GM12875 (cell line): ENCODE results near the gene RCAN2.
A peak's percentile ranks its signal among the peaks of the same experiment; 100 is the strongest.

Source experiments
- H3K4me3 ChIP-seq: one replicate; pipeline ENCODE4 v1.5.1; 2011; ENCODE audit warnings: low read depth, low read length, control low read depth
- TF ChIP-seq, protein P1 (sequence below): IDR thresholded peaks from 2 replicates; pipeline ENCODE4 v1.5.1; 2011; ENCODE audit warnings: low read depth, mild to moderate bottlenecking, control low read depth, inconsistent platforms, low read length, moderate library complexity, borderline replicate concordance; ENCODE audit not compliant: insufficient read depth

RCAN2 gene

GRCh38 chr6:46419576-46420002 is 71.7 kb downstream of the RCAN2 start:
- no peak overlapping the region for H3K4me3 ChIP-seq
- TF ChIP-seq, protein P1, sequence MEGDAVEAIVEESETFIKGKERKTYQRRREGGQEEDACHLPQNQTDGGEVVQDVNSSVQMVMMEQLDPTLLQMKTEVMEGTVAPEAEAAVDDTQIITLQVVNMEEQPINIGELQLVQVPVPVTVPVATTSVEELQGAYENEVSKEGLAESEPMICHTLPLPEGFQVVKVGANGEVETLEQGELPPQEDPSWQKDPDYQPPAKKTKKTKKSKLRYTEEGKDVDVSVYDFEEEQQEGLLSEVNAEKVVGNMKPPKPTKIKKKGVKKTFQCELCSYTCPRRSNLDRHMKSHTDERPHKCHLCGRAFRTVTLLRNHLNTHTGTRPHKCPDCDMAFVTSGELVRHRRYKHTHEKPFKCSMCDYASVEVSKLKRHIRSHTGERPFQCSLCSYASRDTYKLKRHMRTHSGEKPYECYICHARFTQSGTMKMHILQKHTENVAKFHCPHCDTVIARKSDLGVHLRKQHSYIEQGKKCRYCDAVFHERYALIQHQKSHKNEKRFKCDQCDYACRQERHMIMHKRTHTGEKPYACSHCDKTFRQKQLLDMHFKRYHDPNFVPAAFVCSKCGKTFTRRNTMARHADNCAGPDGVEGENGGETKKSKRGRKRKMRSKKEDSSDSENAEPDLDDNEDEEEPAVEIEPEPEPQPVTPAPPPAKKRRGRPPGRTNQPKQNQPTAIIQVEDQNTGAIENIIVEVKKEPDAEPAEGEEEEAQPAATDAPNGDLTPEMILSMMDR, result peak; percentile 40; the same call in 1 of the 2 replicates

GRCh38 chr6:46414398-46414797 is 76.9 kb downstream of the RCAN2 start:
- TF ChIP-seq, protein P1, result no peak
- H3K4me3 ChIP-seq, result no peak overlapping the region

GRCh38 chr6:46412662-46413061 is 78.6 kb downstream of the RCAN2 start:
- H3K4me3 ChIP-seq, result no peak overlapping the region
- TF ChIP-seq, protein P1, result no peak

DNA sequence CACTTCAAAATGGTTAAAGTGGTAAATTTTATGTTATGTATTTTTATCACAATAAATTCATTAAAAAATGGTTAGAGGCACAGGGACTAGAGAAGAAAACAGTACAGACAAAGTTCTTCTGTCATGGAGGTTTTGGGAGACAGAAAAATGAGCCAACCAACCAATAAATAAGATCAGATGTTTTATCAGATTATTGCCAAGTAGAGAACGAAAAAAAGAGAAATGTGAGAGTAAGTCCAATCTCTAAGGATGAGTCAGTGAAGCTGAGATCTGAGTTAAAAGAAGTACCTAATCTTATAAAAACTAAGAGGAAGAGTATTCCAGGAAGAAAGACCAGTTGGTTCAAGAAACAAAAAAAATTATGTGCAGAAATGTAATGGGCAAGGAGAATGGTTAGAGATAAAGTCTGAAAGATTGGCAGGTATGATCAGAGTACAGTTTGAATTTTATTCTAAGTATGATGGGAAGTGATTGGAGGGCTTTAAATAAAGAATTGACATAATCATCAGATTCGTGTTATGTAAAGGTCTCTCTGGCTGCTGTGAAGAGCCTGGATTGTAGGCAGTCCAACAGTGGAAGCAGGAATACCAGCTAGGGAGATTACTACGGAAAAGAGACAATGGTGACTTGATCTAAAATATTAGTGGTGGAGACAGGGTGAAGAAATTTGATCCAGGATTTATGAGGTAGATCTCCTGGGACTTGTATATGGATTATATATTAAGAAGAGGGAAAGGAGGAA is 79.6 kb downstream of the RCAN2 start:
- H3K4me3 ChIP-seq, result no peak overlapping the region
- TF ChIP-seq, protein P1, result no peak

GRCh38 chr6:46410334-46410953 is 80.8 kb downstream of the RCAN2 start:
- H3K4me3 ChIP-seq, result no peak overlapping the region
- TF ChIP-seq, protein P1, result peak; percentile 43; the same call in 1 of the 2 replicates

DNA sequence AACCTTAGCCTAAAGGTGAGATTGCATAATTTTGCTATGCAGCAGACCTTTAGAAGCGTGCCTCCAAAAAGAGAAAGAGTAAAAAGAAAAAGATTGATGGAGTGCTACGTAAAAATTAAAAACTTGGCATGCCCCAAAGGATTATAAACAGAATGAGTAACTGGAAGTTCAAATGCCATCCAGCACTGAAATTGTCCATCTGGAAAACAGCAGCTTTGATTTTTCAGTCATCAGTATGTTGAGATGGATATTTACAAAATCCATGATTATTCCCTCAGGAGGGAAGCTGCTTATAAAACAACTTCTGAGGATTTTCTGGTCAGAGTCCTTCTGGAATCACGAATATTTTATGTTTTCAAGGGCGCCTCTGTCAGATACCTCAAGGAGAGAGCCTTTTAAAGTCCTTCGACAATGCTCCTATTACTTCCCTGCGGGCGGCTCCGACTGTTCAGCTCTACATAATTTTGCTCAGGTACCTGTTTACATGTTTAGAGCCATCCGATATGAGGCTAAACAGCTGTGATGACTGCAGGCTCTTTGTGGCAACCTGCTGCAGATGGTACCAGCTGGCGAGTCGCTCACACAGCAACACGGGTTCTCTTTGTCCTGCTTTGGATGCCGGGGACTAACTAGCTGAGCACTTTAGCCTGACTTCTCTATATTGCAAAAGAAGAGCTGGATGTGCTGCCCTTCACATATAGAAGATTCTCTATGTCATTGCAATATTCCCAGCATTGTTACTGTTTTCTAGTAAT is 83.3 kb downstream of the RCAN2 start:
- H3K4me3 ChIP-seq, result no peak overlapping the region
- TF ChIP-seq, protein P1, result no peak
